ENCODE results near the gene SLC30A3. TPM values are rescaled to one million over a fixed set of nuclear protein-coding genes. Genes with fewer than 3 reads are reported as not detected.

Gene SLC30A3
- total and polyA plus RNA-seq, 5 donors: 7.3 to 17.3 (median 9.6) TPM

- intact Hi-C loops (cut with DNase I): no loop called here
Measured at GRCh38 chr2:27212626-27213471, 50.0 kb downstream of the SLC30A3 start.

GRCh38 chr2:27211943-27212625 is 50.8 kb downstream of the SLC30A3 start, which contains the start of the genes ATRAID and SLC5A6:
TSS of gene ATRAID (plus strand) at chr2:27212041. CDS start at chr2:27212369, 328 bp downstream.
TSS of gene SLC5A6 (minus strand) at chr2:27212268. CDS start at chr2:27207650, 4,618 bp downstream.
- WGBS: under 1% methylated on average over 73 of the region's 73 CpGs
- peak; percentile 97 to 98 for ATAC-seq
- no peaks in the 10 kb centered on the region for H3K27me3 ChIP-seq (ENCODE audit: control insufficient read depth, insufficient read depth)
- DNase-seq: peak; percentile 90 to 96 (median 95)
- H3K27ac ChIP-seq (ENCODE audit: low read length): peak within 1 kb of the TSS; percentile 96
- intact Hi-C loops (cut with DNase I): no loop called here
- H3K9me3 ChIP-seq (ENCODE audit: control insufficient read depth, low read length): no peaks in the 10 kb centered on the region
- peak within 1 kb of the TSS; percentile 91 for H3K4me3 ChIP-seq (ENCODE audit: low read length)
- H3K4me1 ChIP-seq (ENCODE audit: control insufficient read depth, insufficient read depth, low read length): peaks cover 2% of the 10 kb centered on the region

More at GRCh38 chr2:27212626-27213471, 50.0 kb downstream of the SLC30A3 start:
- ATAC-seq (peak; percentile 3 to 9), DNase-seq (no peak)
- Histone ChIP-seq H3K9me3 (ENCODE audit: control insufficient read depth, low read length) (no peaks in the 10 kb centered on the region), H3K27me3 (ENCODE audit: control insufficient read depth, insufficient read depth) (no peaks in the 10 kb centered on the region), H3K4me3 (ENCODE audit: low read length) (peak overlapping the region; percentile 91), H3K27ac (ENCODE audit: low read length) (peak overlapping the region; percentile 96), H3K4me1 (ENCODE audit: control insufficient read depth, insufficient read depth, low read length) (peaks cover 2% of the 10 kb centered on the region)
- 7% methylated on average over 34 of the region's 34 CpGs for WGBS

- peak overlapping the region; percentile 91 for H3K4me3 ChIP-seq (ENCODE audit: low read length)
- H3K4me1 ChIP-seq (ENCODE audit: control insufficient read depth, insufficient read depth, low read length): peaks cover under 1% of the 10 kb centered on the region
- H3K27ac ChIP-seq (ENCODE audit: low read length): no peak overlapping the region
- H3K9me3 ChIP-seq (ENCODE audit: control insufficient read depth, low read length): no peaks in the 10 kb centered on the region
- intact Hi-C loops (cut with DNase I): no loop called here
- WGBS: 4% methylated on average over 48 of the region's 48 CpGs
- ATAC-seq: peak in 1 of 2 donors; percentile 2
- no peak for DNase-seq
- no peaks in the 10 kb centered on the region for H3K27me3 ChIP-seq (ENCODE audit: control insufficient read depth, insufficient read depth)
Measured at GRCh38 chr2:27211241-27211942, 51.5 kb downstream of the SLC30A3 start.

GRCh38 chr2:27209621-27210401 is 53.0 kb downstream of the SLC30A3 start:
- Histone ChIP-seq H3K27me3 (ENCODE audit: control insufficient read depth, insufficient read depth) (no peaks in the 10 kb centered on the region), H3K4me1 (ENCODE audit: control insufficient read depth, insufficient read depth, low read length) (no peaks in the 10 kb centered on the region), H3K4me3 (ENCODE audit: low read length) (no peak overlapping the region), H3K27ac (ENCODE audit: low read length) (no peak overlapping the region), H3K9me3 (ENCODE audit: control insufficient read depth, low read length) (no peaks in the 10 kb centered on the region)
- ATAC-seq: no peak
- no peak for DNase-seq
- 86% methylated on average over 6 of the region's 6 CpGs for WGBS
- intact Hi-C loops (cut with DNase I): no loop called here

- 86% methylated on average over 4 of the region's 4 CpGs for WGBS
- ATAC-seq: no peak
- H3K27me3 ChIP-seq (ENCODE audit: control insufficient read depth, insufficient read depth): no peaks in the 10 kb centered on the region
- H3K4me1 ChIP-seq (ENCODE audit: control insufficient read depth, insufficient read depth, low read length): no peaks in the 10 kb centered on the region
- no peak overlapping the region for H3K4me3 ChIP-seq (ENCODE audit: low read length)
- intact Hi-C loops (cut with DNase I): no loop called here
- H3K27ac ChIP-seq (ENCODE audit: low read length): no peak overlapping the region
- H3K9me3 ChIP-seq (ENCODE audit: control insufficient read depth, low read length): no peaks in the 10 kb centered on the region
- no peak for DNase-seq
Measured at GRCh38 chr2:27208486-27209050, 54.3 kb downstream of the SLC30A3 start.

- no peak overlapping the region for H3K27ac ChIP-seq (ENCODE audit: low read length)
- ATAC-seq (no peak), DNase-seq (no peak)
- H3K4me3 ChIP-seq (ENCODE audit: low read length): no peak overlapping the region
- 97% methylated on average over 6 of the region's 6 CpGs for WGBS
- H3K4me1 ChIP-seq (ENCODE audit: control insufficient read depth, insufficient read depth, low read length): no peaks in the 10 kb centered on the region
- no peaks in the 10 kb centered on the region for H3K9me3 ChIP-seq (ENCODE audit: control insufficient read depth, low read length)
- H3K27me3 ChIP-seq (ENCODE audit: control insufficient read depth, insufficient read depth): no peaks in the 10 kb centered on the region
- intact Hi-C loops (cut with DNase I): no loop called here
Measured at GRCh38 chr2:27206346-27206745, 56.5 kb downstream of the SLC30A3 start.

- DNase-seq (no peak), ATAC-seq (no peak)
- intact Hi-C loops (cut with DNase I): no loop called here
- H3K4me1 ChIP-seq (ENCODE audit: control insufficient read depth, insufficient read depth, low read length): no peaks in the 10 kb centered on the region
- H3K27me3 ChIP-seq (ENCODE audit: control insufficient read depth, insufficient read depth): no peaks in the 10 kb centered on the region
- no peak overlapping the region for H3K4me3 ChIP-seq (ENCODE audit: low read length)
- 64% methylated on average over 8 of the region's 8 CpGs for WGBS
- H3K9me3 ChIP-seq (ENCODE audit: control insufficient read depth, low read length): no peaks in the 10 kb centered on the region
- no peak overlapping the region for H3K27ac ChIP-seq (ENCODE audit: low read length)
Measured at GRCh38 chr2:27205206-27205605, 57.6 kb downstream of the SLC30A3 start.

GRCh38 chr2:27204566-27204965 is 58.3 kb downstream of the SLC30A3 start:
- WGBS: 92% methylated on average over 8 of the region's 8 CpGs
- no peak for ATAC-seq
- Histone ChIP-seq H3K27ac (ENCODE audit: low read length) (no peak overlapping the region), H3K4me3 (ENCODE audit: low read length) (no peak overlapping the region), H3K4me1 (ENCODE audit: control insufficient read depth, insufficient read depth, low read length) (no peaks in the 10 kb centered on the region), H3K27me3 (ENCODE audit: control insufficient read depth, insufficient read depth) (no peaks in the 10 kb centered on the region), H3K9me3 (ENCODE audit: control insufficient read depth, low read length) (no peaks in the 10 kb centered on the region)
- intact Hi-C loops (cut with DNase I): no loop called here
- DNase-seq: no peak

- intact Hi-C loops (cut with DNase I): no loop called here
- no peaks in the 10 kb centered on the region for H3K4me1 ChIP-seq (ENCODE audit: control insufficient read depth, insufficient read depth, low read length)
- H3K4me3 ChIP-seq (ENCODE audit: low read length): no peak overlapping the region
- DNase-seq: no peak
- H3K9me3 ChIP-seq (ENCODE audit: control insufficient read depth, low read length): no peaks in the 10 kb centered on the region
- no peak for ATAC-seq
- 93% methylated on average over 9 of the region's 9 CpGs for WGBS
- no peaks in the 10 kb centered on the region for H3K27me3 ChIP-seq (ENCODE audit: control insufficient read depth, insufficient read depth)
- no peak overlapping the region for H3K27ac ChIP-seq (ENCODE audit: low read length)
Measured at GRCh38 chr2:27203741-27204140, 59.1 kb downstream of the SLC30A3 start.

Measured in right cardiac atrium (tissue), 5 donors.